Activated CD4-positive, CD25-positive, alpha-beta regulatory T cell treated with anti-CD3 and anti-CD28 coated beads, Interleukin-2, amount 50 U/mL, for 24 hours (primary cell): ENCODE results near the gene FBXL14.
A peak's percentile ranks its signal among the peaks of the same experiment; 100 is the strongest.

Source experiments
- ATAC-seq, 2 donors: fragments of 150-1000 bp; cut with Tn5 transposase; one replicate each; pipeline ENCODE4 v1.10.0; 2021; ENCODE audit warnings: mild to moderate bottlenecking in 1 of 2, moderate library complexity in 1 of 2

The FBXL14 gene

DNA sequence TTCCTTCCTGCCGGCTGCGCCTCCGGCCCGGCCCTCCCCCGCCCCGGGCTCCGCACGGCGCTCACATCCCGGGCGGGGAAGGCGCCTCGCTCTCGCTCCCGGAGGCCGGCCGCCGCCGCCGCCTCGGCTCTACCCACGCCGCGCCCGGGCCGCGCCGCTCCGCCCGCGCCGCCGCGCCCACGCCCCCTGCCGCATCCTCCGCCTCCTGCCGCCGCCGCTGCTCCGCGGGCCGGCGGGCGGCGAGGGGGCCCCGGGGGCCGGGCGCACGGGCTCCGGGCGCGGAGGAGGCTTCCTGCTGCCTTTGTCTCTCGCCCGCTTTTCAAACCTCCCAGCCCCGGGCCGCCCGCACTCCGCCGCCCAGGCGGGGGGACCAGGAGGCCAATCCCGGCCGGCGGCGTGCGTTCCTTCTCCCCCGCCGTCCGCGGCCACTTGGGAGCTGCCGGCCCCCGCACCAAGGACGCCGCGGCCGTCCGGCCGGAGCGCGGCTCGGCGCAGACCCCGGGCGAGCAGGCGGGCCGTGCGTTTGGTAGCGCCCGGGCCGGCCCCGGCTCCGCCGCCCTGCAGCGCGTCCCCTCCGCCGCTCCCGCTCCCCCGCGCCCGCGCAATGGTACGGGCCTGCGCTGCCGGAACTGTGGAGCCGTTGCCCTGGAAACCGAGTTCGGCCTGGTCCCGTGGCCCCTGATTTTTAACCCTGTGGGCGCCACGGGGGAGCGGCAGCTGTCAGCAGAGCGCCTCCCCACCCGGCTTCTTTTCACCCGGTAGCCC lies at the start of gene FBXL14:
FBXL14 (minus strand) TSS at position 321 of the 765 bp plus-strand sequence. CDS start 515 bp downstream, outside the sequence.
- ATAC-seq, result peak; percentile 74 to 78

DNA sequence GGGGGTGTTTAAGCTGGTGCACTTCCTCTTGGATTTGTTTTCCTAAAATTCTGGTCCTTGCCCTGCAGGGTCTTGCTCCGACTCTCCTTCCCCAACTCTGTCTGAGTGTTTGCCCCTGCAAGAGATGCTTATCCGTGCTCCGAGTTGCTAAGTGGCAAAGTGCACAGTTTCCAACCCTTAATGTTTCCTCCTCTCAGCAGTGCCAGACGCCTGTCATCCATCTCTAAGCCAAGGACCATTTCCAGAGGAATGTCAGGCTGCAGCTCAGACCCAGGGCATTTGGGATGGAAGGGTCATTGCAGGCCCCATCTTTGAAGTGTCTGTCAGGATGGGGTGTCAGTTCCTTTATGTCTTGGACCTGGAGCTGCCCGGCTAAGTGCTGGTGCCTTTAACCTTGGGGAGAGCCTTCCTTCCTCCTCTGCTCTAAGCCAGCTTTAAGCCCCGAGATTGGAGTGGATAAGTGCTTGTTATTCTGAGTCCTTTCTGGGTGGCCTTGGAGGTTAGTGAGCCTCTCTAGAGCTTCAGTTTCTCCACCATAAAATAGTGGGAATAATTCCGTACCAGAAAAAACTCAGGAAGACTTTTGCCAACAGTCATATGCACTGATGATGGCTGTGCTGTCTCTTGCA lies 49.6 kb upstream of the FBXL14 start:
- no peak for ATAC-seq

GRCh38 chr12:1643043-1643442 lies 48.7 kb upstream of the FBXL14 start:
- ATAC-seq, result no peak

DNA sequence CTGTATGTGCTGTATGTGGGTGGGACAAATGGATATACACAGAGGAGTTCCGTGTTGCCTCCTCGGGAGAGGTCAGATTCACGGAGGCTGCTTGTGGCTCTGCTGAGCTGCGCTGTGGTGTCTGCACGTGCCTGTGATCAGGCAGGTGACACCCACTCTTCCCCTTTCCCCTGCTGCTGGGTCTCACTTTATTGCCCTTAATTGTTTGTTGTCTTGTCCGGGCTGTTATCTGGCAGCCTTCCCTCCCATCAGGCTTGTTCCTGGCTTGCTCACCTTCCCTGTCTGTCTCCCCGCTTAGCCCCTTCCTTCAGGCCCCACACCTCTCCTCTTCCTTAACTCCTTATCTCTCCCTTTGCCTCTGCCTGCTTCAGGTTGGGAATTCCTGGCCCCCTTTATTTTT lies 48.1 kb upstream of the FBXL14 start:
- ATAC-seq, result no peak

DNA sequence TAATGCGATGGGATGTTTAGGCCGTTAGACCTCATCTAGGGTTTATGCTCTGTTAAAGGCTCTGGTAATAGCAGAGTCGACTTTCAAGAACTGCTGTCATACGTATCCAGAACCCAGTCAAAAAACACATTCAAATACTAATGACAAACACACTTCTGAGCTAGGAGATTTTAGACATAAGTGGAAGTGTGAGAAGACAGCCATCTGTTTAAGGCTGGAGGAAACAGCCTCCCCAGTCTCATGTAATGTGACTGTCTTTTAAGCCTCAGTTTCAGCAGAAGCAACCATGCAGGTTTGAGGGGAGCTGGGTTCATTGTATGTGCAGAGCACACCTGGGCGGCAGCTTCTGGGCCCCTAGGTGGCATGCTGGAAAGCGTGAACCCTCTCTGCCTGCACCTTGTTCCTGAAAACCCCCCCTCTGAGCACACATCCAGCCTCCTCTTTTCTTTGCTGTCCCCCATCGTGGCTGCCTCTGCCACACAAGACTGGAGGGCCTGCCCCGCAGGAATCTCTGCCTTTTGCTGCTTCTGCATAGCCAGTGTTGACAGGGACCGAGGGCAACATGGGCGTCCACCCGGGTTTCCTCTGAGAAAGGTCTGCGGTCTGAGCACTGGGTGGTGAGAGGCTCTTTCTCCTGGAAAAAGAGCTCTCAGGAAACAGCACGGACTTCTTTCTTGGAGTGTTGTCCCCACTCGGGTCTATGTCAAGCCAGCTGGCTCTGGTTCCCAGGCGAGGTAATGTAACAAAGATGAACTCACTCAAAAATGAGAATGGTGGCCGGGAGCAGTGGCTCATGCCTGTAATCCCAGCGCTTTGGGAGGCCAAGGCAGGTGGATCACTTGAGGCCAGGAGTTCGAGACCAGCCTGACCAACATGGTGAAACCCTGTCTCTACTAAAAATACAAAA lies 46.2 kb upstream of the FBXL14 start:
- ATAC-seq, result no peak

GRCh38 chr12:1639538-1639937 lies 45.2 kb upstream of the FBXL14 start:
- ATAC-seq, result no peak

GRCh38 chr12:1638203-1638602 lies 43.8 kb upstream of the FBXL14 start:
- no peak for ATAC-seq

GRCh38 chr12:1635301-1636095 lies 41.1 kb upstream of the FBXL14 start:
- no peak for ATAC-seq

DNA sequence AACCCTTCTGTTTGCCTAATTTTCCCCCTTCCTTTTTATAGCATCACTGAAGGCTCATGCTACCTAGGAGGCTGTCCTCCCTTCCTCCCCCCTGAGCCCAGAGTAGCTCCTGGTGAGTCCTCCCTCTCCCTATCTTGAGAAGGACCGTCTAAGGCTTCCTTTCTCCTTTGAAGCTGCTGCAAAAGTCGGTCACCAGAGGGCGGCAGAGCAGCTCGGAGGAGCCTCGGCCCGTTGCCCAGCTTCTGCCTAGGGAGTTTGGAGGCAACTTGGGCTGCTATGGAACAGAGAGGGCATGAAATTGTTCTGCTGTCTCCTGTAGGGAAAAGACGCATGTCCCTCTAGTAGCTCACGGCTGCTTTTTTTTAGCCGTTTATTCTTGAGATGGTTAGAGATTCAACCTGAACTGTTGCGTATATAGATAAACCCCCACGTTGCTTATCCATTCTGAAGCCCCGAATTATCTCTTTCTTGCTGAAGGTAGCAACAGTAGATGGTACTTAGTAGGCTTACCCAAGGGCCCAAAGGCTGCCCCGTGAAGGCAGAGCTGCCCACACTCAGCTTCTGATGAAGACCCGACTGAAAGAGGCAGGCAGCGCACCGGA lies 40.3 kb upstream of the FBXL14 start:
- ATAC-seq, result peak in 1 of 2 donors; percentile 36

GRCh38 chr12:1634149-1634548 lies 39.8 kb upstream of the FBXL14 start:
- no peak for ATAC-seq

- ATAC-seq, result no peak
Measured at GRCh38 chr12:1633459-1633858, 39.1 kb upstream of the FBXL14 start.

DNA sequence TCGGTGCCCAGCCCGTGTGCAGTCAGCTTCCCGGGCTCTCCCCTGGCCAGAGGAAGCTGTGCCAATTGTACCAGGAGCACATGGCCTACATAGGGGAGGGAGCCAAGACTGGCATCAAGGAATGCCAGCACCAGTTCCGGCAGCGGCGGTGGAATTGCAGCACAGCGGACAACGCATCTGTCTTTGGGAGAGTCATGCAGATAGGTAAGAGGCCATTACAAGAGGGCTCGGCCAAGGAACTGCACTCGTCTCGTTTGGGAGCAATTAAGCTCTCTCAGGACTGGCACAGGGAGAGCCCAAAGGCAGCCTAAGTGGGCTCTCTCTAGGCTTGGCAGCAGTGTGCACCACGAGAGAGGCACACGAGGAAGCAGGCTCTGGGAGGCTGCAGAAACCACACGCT lies 38.3 kb upstream of the FBXL14 start:
- ATAC-seq, result no peak

DNA sequence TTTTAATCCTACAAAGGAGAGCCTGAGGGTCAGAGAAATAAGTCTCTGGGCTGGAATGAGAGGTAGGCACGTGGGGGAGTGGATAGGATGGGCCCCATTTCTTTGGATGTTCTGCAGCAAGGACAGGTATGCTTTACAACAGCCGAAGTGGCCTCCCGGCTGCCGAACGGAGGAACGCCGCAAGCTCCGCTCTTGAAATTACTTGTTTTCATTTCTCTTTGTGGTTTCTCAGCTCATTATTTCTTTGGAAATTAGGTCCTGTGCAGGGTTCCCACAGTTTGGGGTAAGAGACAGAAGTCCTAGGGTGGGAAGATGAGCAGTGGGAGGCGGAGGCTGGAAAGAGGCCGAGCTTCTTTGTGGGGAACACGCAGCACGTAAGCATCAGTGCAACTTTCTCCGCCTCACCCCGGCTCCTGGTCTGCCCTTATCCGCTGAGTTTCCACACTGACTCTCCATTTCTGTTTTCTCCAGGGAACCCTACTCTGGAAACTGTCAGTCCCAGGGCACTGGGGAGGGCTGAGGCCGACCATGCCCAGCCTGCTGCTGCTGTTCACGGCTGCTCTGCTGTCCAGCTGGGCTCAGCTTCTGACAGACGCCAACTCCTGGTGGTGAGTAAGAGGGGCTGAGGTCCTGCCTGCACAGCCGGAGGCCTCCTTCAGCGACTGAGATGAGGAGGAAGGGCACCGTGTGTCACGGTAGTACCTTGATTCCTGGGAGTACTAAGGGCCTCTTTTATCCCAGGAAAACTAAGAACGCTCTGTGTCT lies 36.6 kb upstream of the FBXL14 start:
- ATAC-seq, result no peak

DNA sequence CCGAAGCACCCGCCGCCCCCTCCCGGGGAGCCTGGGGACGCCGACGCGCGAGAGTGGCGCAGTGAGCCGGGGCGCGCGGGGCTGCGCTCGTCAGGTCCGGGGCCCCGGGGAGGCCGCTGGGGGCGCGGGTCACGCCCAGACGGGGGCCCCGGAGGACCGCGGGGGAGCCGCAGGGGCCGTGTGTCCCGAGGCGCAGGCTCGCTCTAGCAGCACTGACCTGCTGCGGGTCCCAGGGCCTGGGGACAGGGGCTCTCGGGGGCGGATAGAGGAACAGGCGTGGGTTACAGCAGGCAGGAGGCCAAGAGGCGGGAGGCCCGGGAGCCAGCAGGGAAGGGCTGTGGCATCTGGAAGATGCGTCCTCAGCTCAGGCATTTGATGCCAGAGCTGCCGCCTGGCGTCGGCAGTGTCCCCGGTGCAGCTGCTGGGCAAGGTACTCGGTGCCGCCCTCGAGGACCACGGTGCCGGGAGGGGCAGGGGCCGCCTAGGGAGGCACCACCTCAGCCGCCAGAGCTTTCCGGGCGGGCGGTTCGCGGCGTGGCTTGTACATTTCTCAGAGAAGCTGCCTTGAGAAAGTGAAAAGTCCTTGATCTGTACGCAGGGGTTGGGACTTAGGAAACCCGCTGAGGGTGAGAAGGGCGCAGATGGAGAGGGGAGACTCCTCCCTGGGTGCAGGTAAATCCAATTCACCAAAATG lies 35.9 kb upstream of the FBXL14 start:
- ATAC-seq, result peak in 1 of 2 donors; percentile 32

DNA sequence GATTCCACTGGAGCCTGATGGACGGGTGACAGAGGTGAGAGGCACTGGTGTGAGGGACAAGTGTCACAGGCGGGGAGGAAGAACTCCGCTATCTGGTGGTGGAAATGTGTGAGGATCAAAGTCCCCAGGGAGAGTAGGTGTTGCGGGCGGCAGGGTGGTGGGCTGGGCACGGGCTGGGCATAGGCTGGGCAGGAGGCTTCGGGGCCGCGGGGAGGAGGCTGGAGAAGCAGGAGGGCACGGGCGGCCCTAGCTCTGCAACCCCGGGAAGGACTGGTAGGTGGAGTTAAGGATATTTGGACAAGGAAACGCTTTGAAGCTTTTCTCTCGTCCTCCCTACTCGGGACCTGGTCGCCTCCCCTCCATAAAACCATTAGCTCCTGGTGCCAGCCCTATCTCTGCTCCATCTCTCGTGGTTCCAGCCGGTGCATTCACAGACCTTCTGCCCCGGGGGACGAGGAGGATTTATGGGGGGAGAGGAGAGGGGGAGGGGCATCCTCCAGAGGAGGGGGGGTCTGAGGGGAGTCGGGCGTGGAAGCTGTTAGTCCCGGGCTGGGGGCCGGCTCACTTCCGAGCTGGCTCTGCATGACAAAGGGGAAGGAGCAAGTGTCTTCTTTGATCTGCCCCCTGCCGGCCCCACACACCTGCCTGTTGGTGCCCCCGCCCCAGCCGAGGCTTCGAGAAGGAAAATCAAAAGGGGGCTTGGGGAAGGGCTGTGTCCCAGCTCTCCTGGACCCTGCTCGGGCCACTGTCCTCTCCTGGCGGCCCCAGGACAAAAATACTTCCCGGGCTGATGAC lies 35.2 kb upstream of the FBXL14 start:
- peak in 1 of 2 donors; percentile 12 for ATAC-seq

GRCh38 chr12:1628666-1629337 lies 34.4 kb upstream of the FBXL14 start, which contains the start of gene WNT5B:
Gene WNT5B (plus strand): TSS chr12:1629231. CDS start chr12:1631355, 2,124 bp downstream.
- no peak for ATAC-seq

DNA sequence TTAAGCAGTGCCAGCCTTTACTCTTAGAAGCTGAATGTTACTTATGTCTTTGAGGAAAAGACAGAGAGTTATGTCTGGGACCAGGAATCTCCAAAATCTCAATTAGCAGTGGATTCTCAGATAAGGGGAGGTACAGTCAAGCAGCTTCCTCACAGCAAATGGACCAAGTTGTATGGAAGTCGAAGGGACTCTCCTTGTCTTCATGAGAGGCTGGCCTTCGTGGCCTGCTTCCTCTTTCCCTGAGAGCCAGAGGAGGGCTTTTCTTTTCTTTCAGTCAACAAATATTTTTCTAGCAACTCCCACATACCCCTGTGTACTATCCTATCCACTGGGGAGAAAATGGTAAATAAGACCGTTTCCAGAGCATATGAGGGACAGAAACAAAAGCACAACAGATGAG lies 28.0 kb upstream of the FBXL14 start:
- ATAC-seq, result no peak

- ATAC-seq, result no peak
Measured at GRCh38 chr12:1620092-1620491, 25.7 kb upstream of the FBXL14 start.

GRCh38 chr12:1619587-1619986 lies 25.2 kb upstream of the FBXL14 start:
- ATAC-seq, result no peak
